Activated T-cell treated with anti-CD3 and anti-CD28 coated beads, Interleukin-2, amount 50 U/mL, for 24 hours (primary cell): ENCODE data around the gene SPNS3.

Experiments used
- DNase-seq: peaks from one replicate; pipeline ENCODE4 v3.0.0-alpha.2; 2020
- H3K27ac Mint-ChIP-seq: 2 replicates; pipeline ENCODE4 v1.8.0; 2020; ENCODE audit warnings: mild to moderate bottlenecking, mixed read lengths
- H3K27me3 Mint-ChIP-seq: 2 replicates; pipeline ENCODE4 v1.8.0; 2020; ENCODE audit warnings: mixed read lengths
- H3K36me3 Mint-ChIP-seq: 2 replicates; pipeline ENCODE4 v1.8.0; 2020; ENCODE audit warnings: low read depth, mixed read lengths
- H3K4me1 Mint-ChIP-seq: 2 replicates; pipeline ENCODE4 v1.8.0; 2020; ENCODE audit warnings: low read depth, mixed read lengths
- H3K4me3 Mint-ChIP-seq: 2 replicates; pipeline ENCODE4 v1.8.0; 2020; ENCODE audit warnings: mild to moderate bottlenecking, moderate library complexity, mixed read lengths
- H3K9me3 Mint-ChIP-seq: 2 replicates; pipeline ENCODE4 v1.8.0; 2020; ENCODE audit warnings: mixed read lengths

The SPNS3 gene

GRCh38 chr17:4442582-4442981, 8.8 kb downstream of the SPNS3 start:
- no peaks in the 10 kb centered on the region for H3K4me1 Mint-ChIP-seq
- H3K9me3 Mint-ChIP-seq, result no peaks in the 10 kb centered on the region
- H3K4me3 Mint-ChIP-seq, result no peak overlapping the region
- H3K27ac Mint-ChIP-seq, result no peak overlapping the region
- DNase-seq, result no peak
- H3K27me3 Mint-ChIP-seq, result no peaks in the 10 kb centered on the region
- no peaks in the 10 kb centered on the region for H3K36me3 Mint-ChIP-seq

- no peak overlapping the region for H3K4me3 Mint-ChIP-seq
- no peaks in the 10 kb centered on the region for H3K9me3 Mint-ChIP-seq
- H3K4me1 Mint-ChIP-seq, result no peaks in the 10 kb centered on the region
- no peak overlapping the region for H3K27ac Mint-ChIP-seq
- no peaks in the 10 kb centered on the region for H3K27me3 Mint-ChIP-seq
- no peaks in the 10 kb centered on the region for H3K36me3 Mint-ChIP-seq
- no peak for DNase-seq
Observed at GRCh38 chr17:4443476-4443875, 9.7 kb downstream of the SPNS3 start.

- DNase-seq, result no peak
- no peaks in the 10 kb centered on the region for H3K4me1 Mint-ChIP-seq
- H3K4me3 Mint-ChIP-seq, result no peak overlapping the region
- no peaks in the 10 kb centered on the region for H3K9me3 Mint-ChIP-seq
- no peaks in the 10 kb centered on the region for H3K27me3 Mint-ChIP-seq
- no peaks in the 10 kb centered on the region for H3K36me3 Mint-ChIP-seq
- H3K27ac Mint-ChIP-seq, result no peak overlapping the region
Observed at GRCh38 chr17:4444782-4445473, 11.2 kb downstream of the SPNS3 start.

- Mint-ChIP-seq H3K9me3 (no peaks in the 10 kb centered on the region), H3K36me3 (no peaks in the 10 kb centered on the region), H3K27ac (no peak overlapping the region), H3K27me3 (no peaks in the 10 kb centered on the region), H3K4me3 (no peak overlapping the region), H3K4me1 (no peaks in the 10 kb centered on the region)
- no peak for DNase-seq
Observed at GRCh38 chr17:4445731-4446130, 12.0 kb downstream of the SPNS3 start.

GRCh38 chr17:4446326-4447071, 12.8 kb downstream of the SPNS3 start:
- H3K27me3 Mint-ChIP-seq, result no peaks in the 10 kb centered on the region
- DNase-seq, result no peak
- H3K36me3 Mint-ChIP-seq, result no peaks in the 10 kb centered on the region
- no peaks in the 10 kb centered on the region for H3K4me1 Mint-ChIP-seq
- no peak overlapping the region for H3K27ac Mint-ChIP-seq
- no peaks in the 10 kb centered on the region for H3K9me3 Mint-ChIP-seq
- H3K4me3 Mint-ChIP-seq, result no peak overlapping the region

GRCh38 chr17:4448197-4448980, 14.6 kb downstream of the SPNS3 start:
- Mint-ChIP-seq H3K9me3 (no peaks in the 10 kb centered on the region), H3K4me3 (no peak overlapping the region), H3K36me3 (no peaks in the 10 kb centered on the region), H3K27me3 (no peaks in the 10 kb centered on the region), H3K27ac (no peak overlapping the region), H3K4me1 (no peaks in the 10 kb centered on the region)
- no peak for DNase-seq

GRCh38 chr17:4449736-4450135, 16.0 kb downstream of the SPNS3 start:
- H3K4me1 Mint-ChIP-seq, result no peaks in the 10 kb centered on the region
- no peak for DNase-seq
- no peak overlapping the region for H3K27ac Mint-ChIP-seq
- H3K9me3 Mint-ChIP-seq, result no peaks in the 10 kb centered on the region
- no peak overlapping the region for H3K4me3 Mint-ChIP-seq
- H3K36me3 Mint-ChIP-seq, result no peaks in the 10 kb centered on the region
- H3K27me3 Mint-ChIP-seq, result no peaks in the 10 kb centered on the region

- Mint-ChIP-seq H3K4me1 (no peaks in the 10 kb centered on the region), H3K9me3 (no peaks in the 10 kb centered on the region), H3K27me3 (no peaks in the 10 kb centered on the region), H3K36me3 (no peaks in the 10 kb centered on the region), H3K27ac (no peak overlapping the region), H3K4me3 (no peak overlapping the region)
- DNase-seq, result no peak
Observed at GRCh38 chr17:4450710-4451316, 17.1 kb downstream of the SPNS3 start.

- no peaks in the 10 kb centered on the region for H3K9me3 Mint-ChIP-seq
- no peak for DNase-seq
- H3K27me3 Mint-ChIP-seq, result no peaks in the 10 kb centered on the region
- no peak overlapping the region for H3K4me3 Mint-ChIP-seq
- no peak overlapping the region for H3K27ac Mint-ChIP-seq
- no peaks in the 10 kb centered on the region for H3K4me1 Mint-ChIP-seq
- H3K36me3 Mint-ChIP-seq, result no peaks in the 10 kb centered on the region
Observed at GRCh38 chr17:4453812-4454591, 20.3 kb downstream of the SPNS3 start.

GRCh38 chr17:4460661-4461060, 26.9 kb downstream of the SPNS3 start:
- Mint-ChIP-seq H3K36me3 (peaks cover 6% of the 10 kb centered on the region), H3K27ac (no peak overlapping the region), H3K4me1 (no peaks in the 10 kb centered on the region), H3K9me3 (peaks cover 12% of the 10 kb centered on the region), H3K27me3 (no peaks in the 10 kb centered on the region), H3K4me3 (no peak overlapping the region)
- no peak for DNase-seq

GRCh38 chr17:4463818-4464476, 30.2 kb downstream of the SPNS3 start:
- no peaks in the 10 kb centered on the region for H3K4me1 Mint-ChIP-seq
- no peak overlapping the region for H3K4me3 Mint-ChIP-seq
- peaks cover 12% of the 10 kb centered on the region for H3K9me3 Mint-ChIP-seq
- no peak overlapping the region for H3K27ac Mint-ChIP-seq
- no peaks in the 10 kb centered on the region for H3K27me3 Mint-ChIP-seq
- peaks cover 6% of the 10 kb centered on the region for H3K36me3 Mint-ChIP-seq
- no peak for DNase-seq

- no peak overlapping the region for H3K27ac Mint-ChIP-seq
- no peak overlapping the region for H3K4me3 Mint-ChIP-seq
- H3K4me1 Mint-ChIP-seq, result no peaks in the 10 kb centered on the region
- peaks cover under 1% of the 10 kb centered on the region for H3K36me3 Mint-ChIP-seq
- no peaks in the 10 kb centered on the region for H3K27me3 Mint-ChIP-seq
- peaks cover 4% of the 10 kb centered on the region for H3K9me3 Mint-ChIP-seq
- DNase-seq, result no peak
Observed at GRCh38 chr17:4465786-4466185, 32.0 kb downstream of the SPNS3 start.

GRCh38 chr17:4467287-4467686, 33.5 kb downstream of the SPNS3 start:
- H3K27ac Mint-ChIP-seq, result no peak overlapping the region

GRCh38 chr17:4469552-4469951, 35.8 kb downstream of the SPNS3 start:
- no peaks in the 10 kb centered on the region for H3K27me3 Mint-ChIP-seq
- H3K4me1 Mint-ChIP-seq, result no peaks in the 10 kb centered on the region
- H3K27ac Mint-ChIP-seq, result no peak overlapping the region
- DNase-seq, result no peak
- H3K36me3 Mint-ChIP-seq, result no peaks in the 10 kb centered on the region
- no peaks in the 10 kb centered on the region for H3K9me3 Mint-ChIP-seq
- H3K4me3 Mint-ChIP-seq, result no peak overlapping the region

More at GRCh38 chr17:4467287-4467686, 33.5 kb downstream of the SPNS3 start:
- H3K4me1 Mint-ChIP-seq, result no peaks in the 10 kb centered on the region
- no peaks in the 10 kb centered on the region for H3K36me3 Mint-ChIP-seq
- no peak overlapping the region for H3K4me3 Mint-ChIP-seq
- no peaks in the 10 kb centered on the region for H3K9me3 Mint-ChIP-seq
- no peak for DNase-seq
- H3K27me3 Mint-ChIP-seq, result no peaks in the 10 kb centered on the region
